GM18499 (cell line): ENCODE measurements around the gene NRIP2.

Experiments
- ATAC-seq: cut with Tn5 transposase; IDR thresholded peaks from one replicate; pipeline ENCODE4 v1.9.1; 2021; ENCODE audit warnings: moderate number of reproducible peaks; ENCODE audit not compliant: insufficient read depth, unreplicated experiment

NRIP2 gene

DNA sequence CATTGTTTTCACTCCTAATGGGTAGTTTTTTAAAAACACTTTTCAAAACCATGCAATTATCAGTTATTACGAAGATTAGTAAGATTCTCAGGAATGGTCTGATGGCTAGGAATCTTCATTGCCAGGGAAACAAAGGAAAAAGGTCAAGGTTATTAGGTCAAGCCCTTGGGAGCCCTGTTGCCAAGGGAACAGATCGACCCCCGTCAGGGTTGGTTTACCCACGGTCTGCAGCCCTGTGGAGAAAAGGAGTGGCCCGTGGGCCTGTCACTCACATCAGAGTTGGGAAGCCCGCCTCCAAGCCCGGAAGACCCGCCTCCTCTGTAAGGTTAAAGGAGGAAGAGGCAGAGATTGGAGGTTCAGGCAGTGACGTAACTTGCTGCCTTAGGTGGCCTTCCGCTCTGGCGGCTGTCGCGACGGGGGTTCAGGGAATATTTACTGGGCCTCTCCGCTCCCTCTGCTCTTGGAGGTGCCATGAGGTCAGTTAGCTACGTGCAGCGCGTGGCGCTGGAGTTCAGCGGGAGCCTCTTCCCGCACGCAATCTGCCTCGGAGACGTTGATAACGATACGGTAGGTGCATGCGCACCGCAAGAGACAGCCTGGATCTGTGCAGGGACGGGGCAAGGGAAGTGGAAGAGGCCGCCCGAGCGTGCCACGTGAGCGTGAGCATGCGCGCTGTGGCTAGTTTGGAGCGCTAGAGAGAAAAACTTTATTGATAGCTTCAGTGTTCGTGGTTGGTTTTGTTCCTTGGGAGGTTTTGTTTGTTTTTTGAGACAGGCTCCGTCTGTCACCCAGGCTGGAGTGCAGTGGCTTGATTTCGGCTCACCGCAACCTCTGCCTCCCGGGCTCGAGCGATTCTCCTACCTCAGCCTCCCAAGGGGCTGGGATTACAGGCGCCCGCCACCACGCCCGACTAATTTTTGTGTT, 22.3 kb downstream of the NRIP2 start, which contains the start of gene ITFG2:
Gene ITFG2 (plus strand): TSS at position 379 of the 924 bp plus-strand sequence. CDS start 93 bp downstream, at position 472.
- ATAC-seq = peak; percentile 84

DNA sequence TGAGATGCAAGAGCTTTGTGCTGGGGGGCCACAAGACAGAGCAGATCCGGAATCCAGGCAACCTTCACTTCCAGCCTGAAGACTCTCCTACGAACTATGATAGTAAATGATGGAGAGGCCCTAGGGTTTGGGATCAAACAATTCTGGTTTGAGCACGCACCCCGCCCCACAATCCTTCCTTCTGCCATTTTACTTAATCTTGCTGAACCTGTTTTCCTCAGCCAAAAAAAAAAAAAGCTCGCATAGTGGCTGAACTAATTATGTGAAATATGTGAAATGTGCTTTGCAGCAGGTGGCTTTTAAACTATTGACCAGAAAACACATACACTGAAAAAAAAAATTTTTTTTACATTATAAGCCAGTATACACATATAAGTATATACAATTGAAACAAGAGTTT, 23.0 kb downstream of the NRIP2 start:
- ATAC-seq = no peak

DNA sequence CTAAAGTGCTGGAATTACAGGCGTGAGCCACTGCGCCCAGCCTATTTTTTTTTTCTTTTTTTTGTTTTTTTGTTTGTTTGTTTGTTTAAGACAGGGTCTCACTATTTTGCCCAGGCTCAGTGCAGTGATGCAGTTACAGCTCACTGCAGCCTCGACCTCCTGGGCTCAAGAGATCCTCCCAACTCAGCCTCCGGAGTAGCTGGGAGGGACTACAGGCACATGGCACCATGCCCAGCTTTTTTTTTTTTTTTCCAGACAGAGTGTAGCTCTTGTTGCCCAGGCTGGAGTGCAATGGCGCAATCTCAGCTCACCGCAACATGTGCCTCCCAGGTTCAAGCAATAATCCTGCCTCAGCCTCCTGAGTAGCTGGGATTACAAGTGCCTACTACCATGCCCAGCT, 28.1 kb downstream of the NRIP2 start:
- no peak for ATAC-seq

DNA sequence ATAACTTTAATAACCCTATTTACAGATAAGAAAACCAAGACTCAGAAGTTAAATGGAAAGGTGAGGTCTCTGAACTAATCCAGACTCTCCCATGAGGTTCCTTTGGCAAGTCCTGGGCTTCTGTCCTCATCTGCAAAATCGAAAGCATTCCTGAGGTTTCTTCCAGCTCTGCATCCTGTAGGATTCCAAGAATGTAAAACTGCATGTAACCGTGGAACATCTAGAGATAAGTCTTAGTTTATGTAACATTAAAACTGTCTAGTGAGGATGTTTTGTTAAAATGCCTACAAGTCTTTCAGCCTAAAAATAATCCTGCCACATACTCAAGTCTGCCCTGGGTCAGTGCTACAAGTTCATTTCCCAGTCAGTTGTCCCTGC, 29.7 kb downstream of the NRIP2 start:
- no peak for ATAC-seq

DNA sequence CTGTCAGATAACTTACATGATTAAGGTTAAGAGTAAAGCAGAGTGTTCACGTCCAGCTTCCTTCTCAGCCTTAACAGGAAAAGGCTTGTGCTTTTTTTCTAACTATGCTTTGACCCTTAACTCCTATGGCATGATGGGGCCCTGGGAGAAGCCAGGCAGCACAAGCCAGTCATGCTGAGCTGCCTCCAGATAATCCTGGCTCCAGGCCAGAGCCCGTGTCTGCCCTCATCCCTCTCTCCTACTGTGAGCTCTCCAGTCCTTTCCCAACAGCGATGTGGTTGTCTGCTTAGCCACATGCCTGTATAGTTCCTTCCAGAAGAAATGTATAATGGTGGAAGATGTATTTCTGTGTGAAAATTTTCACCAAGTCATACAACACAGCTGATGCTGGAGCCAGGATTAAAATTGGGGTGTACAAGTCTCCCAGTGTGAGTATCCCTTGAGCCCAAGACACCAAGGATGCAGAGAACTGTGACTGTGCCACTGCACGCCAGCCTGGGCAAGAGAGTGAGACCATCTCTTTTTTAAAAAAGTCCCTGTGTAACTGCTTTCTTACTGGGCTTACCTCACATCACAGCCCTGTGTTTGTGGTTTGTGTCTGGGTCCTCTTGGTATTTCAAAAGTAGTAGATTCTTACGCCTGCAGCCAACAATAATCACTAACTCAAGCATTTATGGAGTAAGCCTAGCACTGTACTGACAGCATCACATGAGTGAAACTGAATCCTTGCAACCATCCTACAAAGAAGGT, 30.3 kb downstream of the NRIP2 start:
- no peak for ATAC-seq

DNA sequence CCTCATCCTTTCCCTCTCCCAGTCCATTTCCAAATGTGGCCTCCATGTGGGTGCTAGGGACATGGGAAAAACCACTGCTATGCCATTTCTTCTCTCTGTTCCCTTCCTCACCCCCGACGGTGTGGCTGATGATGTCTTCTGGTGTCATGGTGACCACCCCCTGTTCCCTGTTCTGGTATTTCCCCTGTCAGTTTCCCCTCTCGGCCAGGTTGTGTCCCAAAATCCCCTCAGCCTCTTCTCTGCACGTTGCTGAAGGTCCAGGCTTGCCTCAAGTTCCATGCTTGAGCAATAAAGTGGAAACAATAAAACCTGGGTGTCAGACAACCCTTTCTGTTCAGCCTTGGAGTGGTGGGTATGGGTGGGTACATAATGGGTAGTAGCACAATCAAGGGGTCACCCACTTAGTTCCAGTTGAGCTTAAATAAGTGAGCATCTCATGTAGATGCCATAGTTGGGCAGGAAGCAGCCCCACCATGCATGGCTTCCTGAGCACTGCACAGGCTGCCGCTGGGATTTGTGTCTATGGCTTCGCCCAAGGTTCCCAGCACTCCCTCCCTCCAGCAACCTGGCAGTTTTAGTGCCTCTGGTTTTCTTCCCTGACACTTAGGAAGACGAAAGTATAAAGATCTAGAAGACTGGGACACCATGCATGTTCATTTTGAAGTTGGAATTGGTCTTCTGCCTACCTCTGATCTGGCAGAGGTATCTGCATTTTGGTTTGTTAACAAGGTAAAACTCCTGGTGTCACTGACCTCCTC, 31.0 kb downstream of the NRIP2 start:
- no peak for ATAC-seq

DNA sequence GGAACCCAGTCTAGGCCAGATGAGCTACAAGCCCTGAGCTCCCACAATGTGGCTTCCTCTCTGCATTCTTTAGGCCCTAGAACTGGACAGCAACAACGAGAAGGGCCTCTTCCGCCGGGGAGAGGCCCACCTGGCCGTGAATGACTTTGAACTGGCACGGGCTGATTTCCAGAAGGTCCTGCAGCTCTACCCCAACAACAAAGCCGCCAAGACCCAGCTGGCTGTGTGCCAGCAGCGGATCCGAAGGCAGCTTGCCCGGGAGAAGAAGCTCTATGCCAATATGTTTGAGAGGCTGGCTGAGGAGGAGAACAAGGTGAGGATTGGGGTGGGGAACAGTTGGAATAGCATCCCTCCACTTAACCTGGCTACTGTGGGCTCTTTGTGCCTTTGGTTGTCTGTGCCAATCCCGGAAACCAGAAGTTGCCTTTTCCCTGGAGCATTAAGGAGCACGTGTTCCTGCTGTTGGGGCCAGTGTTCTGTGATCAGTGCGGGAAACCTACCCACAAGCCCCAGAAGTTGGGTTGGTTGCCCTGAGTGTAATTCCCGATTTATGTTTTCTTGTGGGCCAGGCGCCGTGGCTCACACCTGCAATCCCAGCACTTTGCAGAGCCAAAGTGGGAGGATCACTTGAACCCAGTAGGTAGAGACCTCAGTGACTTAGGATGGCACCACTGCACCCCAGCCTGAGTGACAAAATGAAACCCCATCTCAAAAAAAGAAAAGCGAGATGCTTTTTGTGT, 33.6 kb downstream of the NRIP2 start:
- no peak for ATAC-seq

DNA sequence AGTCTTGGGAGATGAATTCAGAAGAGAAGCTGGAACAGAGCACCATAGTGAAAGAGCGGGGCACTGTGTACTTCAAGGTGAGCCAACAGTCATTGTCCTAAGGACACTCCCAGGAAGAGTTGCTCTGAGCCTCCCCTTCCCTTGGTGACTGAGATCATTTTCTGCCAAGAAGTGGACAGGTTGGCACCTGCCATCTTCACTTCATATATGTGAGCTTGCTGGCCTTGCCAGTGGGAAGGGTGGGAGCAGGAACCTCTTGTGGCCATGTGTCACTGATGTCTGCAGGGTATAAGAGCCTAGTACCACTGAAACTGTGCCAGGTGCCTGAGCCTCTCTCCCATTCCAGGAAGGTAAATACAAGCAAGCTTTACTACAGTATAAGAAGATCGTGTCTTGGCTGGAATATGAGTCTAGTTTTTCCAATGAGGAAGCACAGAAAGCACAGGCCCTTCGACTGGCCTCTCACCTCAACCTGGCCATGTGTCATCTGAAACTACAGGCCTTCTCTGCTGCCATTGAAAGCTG, 34.7 kb downstream of the NRIP2 start:
- ATAC-seq = no peak

DNA sequence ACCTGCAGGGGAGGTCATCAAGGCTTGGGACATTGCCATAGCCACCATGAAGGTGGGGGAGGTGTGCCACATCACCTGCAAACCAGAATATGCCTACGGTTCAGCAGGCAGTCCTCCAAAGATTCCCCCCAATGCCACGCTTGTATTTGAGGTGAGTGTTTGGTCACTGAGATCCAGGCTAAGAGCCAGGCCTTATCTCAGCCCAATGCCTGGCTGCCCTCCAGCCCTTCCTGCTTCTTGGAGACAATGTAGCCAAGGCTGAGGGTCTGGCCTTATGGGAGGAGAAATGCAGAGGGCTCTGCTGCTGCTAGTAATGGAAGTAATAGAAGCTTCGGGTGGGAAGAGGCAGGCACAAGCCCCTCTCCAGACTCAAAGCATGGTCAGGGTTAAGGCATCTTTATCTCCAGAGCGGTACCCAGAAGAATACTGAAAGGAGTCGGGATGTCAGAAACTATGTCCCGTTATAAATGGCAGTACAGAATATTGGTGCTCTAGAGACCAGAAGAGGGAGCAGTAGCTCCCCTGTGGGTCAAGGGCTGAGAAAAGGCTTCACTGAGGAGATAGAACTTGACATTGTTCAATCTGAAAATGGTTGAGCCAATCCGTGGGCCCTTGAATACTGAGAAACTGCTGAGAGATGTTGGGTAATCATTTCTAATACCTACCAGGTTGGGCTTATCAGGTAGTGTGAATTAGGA, 37.0 kb downstream of the NRIP2 start:
- no peak for ATAC-seq

DNA sequence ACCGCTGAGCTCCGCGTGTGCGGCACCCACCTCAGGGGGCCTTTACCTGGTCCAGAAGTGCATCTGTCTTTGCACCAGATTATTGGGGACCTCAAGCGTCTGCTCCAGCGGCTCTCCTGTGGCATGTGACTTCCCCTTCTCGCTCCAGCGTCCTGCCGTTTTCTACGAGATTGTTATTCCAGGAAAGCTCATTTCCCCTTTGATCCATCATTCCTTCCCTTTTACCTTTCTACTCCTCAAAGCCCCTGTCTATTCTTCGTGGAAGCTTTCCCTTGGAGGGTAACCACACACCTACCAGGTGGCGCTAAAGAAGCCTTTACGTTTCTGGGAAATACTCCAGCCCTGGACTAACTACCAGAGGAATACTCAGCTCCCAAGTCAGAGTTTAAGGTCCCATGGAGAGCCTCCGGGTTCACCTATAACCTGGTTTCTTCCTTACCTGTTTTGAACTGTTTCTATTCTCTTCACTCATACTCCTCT, 38.6 kb downstream of the NRIP2 start:
- no peak for ATAC-seq

DNA sequence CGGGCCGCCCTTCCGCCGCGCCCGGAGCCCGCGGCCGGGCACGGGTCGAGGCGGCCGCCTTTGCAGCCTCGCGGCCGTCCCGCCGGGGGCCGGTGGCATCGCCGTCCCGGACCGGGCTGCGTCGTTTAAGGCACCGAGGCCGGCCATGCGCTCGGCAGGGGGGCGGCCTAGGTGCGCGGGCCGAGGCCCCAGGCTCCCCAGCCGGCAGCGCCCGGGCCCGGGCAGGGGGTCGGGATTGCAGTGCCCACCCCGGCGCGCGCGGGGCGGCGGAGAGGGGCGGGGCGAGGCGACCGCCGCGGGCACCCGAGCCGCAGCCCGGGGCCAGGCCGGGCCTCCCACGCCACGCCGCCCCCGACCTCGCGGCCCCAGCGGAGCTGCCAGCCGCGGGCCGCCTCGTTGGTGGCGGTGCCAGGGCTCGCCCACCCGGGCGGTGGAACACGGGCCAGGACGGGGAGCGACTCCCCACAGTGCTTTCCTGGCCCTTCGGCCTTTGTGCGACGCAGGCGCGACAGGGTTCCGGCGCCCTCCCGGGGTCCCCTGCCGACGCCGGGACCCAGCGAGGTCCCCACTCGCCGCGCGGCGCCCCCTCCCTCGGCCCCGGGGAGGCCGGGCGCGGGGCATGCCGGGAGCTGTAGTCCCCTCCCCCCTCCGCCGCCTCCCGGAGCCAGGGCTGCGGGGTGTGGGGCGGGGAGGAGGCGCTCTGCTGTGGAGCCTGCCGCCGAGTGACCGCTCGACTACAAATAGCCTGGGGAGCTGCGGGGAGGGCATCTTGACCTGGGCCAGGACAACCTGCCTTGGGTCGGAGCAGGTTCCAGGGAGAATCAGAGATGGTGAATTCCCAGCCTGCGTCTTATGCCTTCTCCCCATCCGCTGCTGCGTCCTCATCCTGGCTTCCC, 39.3 kb downstream of the NRIP2 start:
- ATAC-seq = peak; percentile 20

DNA sequence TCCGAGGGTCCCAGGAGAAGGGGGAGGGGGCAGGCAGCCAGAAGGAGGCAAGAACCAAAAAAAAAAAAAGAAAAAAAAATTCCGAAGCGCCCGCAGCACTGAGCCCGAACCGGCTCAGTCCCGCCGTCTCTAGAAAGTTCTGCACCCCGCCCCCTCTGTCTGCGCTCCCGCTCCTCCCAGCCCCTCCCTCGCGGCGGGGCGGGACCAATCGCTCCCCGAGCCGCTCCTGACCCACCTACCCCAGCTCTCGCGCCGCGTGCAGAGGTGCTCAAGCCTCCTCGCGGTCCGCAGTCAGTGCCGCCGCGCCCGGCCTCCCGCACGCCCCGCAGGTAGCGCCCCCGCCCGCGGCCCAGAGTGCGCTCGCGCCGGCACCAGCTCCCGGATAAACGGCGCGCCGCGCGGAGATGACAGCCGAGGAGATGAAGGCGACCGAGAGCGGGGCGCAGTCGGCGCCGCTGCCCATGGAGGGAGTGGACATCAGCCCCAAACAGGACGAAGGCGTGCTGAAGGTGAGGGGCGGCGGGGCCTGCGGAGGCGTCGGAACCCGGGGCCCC, 40.0 kb downstream of the NRIP2 start, which contains the start of gene FKBP4:
Gene FKBP4 (plus strand): TSS at position 235 of the 554 bp plus-strand sequence. CDS start 170 bp downstream, at position 405.
- peak; percentile 46 for ATAC-seq

DNA sequence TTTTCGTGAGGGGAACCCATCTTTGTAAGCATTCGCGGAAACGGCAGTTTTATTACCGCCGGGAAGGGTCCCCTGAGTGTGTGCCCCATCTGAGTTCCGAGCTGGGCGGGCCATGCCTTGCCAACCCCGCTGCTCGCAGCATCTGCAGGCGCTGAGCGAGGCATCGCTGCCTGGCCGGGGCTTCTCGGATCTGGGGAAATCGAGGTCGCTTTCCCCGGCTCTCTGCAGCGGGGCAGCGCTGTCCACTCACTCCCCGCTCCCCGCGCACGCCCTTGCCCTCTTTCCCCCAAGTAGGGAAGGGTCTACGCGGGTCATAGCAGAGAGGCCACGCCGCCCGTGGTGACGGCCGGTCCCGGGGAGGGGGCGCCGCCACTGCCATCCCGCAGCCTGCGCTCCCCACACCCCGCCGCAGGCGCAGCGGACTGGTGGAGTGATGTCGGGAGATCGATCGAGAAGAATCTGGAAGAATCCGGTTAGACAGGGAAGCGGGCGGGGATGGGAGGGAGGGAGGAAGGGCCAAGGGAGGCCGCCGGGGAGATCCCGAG, 40.6 kb downstream of the NRIP2 start:
- ATAC-seq = no peak

DNA sequence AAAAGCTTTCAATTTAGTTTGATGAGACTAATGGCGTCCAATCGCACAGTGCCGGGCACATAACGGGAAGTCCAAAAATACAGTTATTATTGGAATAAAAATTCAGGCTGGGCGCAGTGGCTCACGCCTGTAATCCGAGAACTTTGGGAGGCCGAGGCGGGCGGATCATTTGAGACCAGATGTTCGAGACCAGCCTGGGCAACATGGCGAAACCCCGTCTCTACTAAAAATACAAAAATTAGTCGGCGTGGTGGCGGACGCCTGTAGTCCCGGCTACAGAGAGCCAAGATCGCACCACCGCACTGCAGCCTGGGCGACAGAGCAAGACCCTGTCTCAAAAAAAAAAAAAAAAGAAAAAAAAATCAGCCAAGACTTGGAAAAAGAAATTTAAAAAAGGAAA, 41.3 kb downstream of the NRIP2 start:
- ATAC-seq = no peak

DNA sequence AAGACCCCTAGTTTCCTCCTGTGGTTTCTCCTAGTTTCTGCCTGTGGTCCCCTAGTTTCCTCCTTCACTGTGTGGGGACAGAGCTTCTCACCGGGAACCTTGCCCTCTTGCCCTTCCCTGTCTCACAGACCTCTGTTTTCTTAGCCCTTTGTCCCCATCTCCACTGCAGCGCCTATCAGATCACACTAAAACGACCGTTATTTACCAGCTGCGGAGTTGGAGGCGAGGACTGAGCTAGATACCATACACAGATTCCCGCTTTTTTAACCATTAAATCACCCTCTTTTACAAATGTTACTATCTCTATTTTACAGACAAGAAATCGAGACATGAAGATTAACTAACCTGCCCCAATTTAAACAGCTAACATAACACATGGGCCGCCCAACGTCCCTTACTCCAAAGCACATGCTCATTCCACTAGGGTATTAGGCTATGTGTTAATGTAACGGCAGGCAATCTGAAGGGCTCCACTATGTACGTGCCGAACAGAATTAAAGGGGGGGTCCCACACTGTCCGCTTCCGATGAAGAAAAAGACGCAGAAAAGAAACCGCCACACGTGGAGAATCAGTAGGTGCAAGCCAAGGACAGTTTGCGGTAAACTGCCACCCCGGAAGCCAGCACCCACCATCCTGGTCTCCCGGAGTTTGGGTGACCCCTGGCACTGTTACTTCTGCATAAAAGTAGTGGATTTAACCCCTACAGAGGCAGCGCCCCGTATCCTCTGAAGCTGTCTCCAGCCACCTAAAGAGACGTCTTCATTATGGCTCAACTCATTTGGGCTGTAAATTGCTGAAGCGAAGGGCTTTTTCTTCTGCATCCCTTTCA, 41.9 kb downstream of the NRIP2 start:
- no peak for ATAC-seq

DNA sequence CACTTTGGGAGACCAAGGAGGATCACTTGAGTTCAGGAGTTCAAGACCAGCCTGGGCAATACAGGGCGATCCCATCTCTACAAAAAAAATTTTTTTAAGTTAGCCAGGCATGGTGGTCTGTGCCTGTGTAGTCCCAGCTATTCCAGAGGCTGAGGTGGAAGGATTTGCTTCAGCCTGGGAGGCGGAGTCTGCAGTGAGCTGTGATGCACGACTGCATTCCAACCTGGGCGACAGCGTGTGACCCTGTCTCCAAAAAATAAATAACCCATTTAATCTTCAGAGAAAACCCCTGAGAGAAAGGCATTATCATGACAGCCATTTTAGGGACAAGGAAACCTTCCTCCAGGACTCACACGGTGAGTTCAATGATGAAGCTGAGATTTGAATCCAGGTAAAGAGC, 43.7 kb downstream of the NRIP2 start:
- no peak for ATAC-seq

DNA sequence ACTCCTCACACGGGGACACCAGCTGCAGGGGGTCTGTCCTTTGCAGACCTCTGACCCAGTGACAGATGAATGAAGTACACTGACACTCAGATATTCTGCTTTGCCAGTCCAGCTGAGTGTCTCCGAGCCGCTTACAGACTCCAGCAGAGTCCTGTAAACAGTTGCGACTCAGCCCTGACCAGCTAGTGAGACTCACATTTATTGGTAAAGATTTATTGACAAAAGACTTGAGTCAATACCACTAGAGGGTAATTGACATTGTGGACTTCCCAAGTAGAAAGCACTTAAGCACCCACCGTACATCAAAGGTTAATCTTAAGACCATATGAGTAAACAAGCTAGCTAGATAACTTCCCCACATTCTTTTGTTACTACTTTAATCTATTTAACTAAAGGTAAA, 49.8 kb downstream of the NRIP2 start:
- no peak for ATAC-seq
